Amygdala (tissue), 56 donors: ENCODE data around the gene SCUBE3.

Experiments
- DNase-seq, 56 donors: peaks; one replicate each; lab custom pipeline; 2025; lab: John Stamatoyannopoulos, UW

Gene SCUBE3

GRCh38 chr6:35213824-35214756, at the start of gene SCUBE3:
TSS of gene SCUBE3 (plus strand) at chr6:35213956. CDS start at chr6:35214419, 463 bp downstream.
- DNase-seq, result peak in 2 of 56 donors; percentile 5 to 10

DNA sequence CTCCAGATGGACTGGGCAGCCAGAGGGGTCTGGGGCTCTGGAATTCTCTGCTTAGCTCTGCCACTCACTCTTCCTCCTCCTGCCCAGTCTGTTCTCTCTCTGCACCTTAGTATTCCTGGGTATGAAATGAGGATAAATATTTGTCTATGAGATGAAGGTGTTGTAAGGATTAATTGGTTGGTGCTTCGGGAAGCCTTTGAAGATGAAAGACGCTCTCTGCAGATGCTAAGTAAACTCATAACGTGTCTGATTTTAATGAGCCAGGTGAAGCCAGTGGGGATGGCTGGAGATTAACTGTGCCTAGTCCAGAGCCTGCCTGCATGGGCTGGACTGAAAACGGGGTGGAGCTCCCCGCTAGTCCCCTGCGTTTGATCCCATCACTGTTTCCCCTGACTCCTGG, 49.5 kb upstream of the SCUBE3 start:
- DNase-seq, result no peak

- no peak for DNase-seq
These were observed 48.9 kb upstream of the SCUBE3 start for GRCh38 chr6:35164868-35165267.

- DNase-seq, result no peak
These were observed 48.1 kb upstream of the SCUBE3 start for GRCh38 chr6:35165630-35166071.

DNA sequence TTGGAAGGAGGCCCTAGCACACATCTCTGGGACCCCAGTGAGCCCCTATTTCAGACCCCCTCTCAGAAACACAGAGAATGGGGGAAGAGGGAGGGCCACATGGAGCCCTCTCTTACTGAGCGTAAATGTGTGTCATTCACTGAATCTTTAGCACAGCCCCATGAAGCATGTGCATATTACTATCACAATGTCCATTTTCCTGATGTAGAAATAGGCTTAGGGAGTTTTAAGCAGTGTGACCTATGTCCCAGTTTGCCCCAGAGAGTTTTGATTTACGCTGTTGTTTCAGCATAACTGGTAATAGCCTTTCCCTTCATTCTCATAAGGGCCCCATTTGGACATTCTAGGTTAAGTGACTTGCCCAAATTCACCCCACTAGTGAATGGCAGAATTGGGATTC, 47.6 kb upstream of the SCUBE3 start:
- no peak for DNase-seq

DNA sequence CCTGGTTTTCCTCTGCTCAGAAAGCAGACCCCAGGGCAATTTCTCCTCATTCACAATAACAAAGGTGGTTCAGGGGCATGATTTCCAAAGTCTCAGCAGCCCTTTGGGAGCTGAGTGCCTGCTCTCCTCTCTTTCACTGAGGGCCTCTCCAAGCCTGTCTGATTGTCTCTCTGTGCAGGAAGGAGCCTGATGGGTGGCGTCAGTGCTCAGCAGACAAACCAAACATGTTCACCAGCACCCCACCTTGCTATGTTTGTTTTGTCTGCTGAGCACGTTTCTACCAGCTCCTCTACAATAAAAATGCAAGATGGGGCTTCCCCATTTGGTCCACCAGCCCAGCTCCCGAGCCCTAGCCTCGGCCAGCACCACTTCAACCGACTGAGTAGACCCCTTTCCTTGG, 47.2 kb upstream of the SCUBE3 start:
- no peak for DNase-seq

DNA sequence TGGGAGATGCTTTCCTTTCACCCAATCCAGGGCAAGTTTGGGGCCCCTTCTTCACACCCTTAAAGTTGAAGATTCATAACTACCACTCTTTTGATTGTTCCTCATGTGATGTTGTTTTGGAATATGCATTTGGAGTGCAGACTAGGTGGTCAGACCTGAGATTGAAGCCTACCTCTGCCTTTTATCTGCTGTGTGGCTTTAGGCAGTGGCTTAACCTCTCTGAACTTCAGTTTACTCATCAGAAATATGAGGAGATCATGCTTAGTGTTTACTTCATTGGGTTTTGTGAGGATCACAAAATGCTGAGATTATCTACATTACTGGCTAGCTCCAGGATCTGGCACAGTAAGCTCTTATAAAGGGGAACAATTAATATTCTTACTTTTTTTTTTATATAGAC, 46.3 kb upstream of the SCUBE3 start:
- no peak for DNase-seq

DNA sequence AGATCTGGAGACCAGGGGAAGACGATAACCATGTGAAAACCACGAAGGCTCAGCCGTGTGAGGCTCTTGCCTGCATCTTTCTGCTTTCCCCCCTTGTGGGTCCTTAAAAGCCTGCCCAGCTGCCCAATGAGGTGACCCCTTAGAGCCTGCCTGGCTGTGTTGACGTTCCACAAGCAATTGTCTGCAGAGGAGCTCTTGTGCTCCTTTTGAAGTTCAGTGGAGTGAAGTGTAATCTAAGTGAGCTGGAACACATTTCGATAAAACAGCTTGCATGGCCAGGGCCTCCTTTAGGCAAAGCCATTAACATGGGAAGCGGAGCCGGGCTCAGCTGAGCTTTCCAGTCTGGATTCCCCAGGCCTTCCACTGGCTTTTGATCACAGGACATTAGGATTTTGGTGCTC, 45.3 kb upstream of the SCUBE3 start:
- peak in 4 of 56 donors; percentile 8 to 58 (median 21) for DNase-seq

DNA sequence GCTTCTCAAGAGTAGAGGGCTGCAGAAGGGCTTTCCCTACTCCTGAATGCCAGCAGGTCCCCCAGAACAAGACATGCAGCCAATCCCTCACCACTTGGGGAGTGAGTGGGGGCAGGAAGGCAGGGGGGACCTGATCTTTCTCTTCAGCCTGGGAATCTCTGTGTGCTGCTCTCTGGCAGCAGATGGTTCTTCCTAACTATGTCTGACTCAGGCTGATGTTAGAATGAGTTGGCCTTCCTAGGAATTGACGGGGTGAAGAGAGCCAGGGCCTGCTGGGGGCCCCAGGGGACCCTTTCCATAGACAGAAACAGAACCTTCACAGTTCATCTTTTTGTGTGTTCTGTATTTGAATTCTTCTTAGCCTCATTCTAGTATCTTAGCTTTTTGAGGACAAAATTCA, 43.6 kb upstream of the SCUBE3 start:
- no peak for DNase-seq

DNA sequence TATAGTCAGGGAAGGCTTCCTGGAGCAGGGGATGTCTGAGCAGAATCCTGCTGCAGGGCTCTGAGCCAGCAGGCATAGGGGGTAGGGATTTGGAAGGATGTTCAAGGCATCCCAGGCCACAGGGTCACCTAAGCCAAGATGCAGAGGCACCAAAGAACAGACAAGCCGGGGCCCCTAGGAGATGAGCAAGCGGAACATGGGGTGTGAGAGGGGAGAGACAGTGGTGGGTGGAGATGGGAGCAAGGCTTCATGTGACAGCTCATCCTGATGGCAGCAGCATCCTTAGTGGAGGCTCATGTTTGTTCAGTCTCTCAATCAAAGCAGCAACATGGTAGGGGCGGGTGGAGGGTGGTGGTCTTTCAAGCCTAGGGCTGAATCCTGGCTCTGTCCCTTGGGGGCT, 42.9 kb upstream of the SCUBE3 start:
- DNase-seq, result no peak

DNA sequence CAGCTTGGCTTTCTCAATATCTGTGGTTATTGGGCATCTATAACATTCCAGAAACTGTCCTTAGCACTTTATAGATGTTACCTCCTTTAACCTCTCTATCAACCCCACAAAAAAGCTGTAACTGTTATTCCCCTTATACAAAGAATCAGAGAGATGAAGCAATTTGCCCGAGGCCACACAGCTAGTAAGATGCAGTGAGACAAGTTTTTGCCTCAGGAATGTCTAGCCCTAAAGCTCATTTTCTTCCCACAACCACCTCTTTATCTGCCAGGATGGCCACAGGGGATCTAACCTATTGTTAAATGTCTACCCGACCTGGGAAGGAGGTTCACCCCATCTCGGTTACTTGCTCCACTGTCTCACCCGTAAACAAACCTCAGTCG, 40.7 kb upstream of the SCUBE3 start:
- DNase-seq, result no peak

GRCh38 chr6:35173427-35174087, 40.2 kb upstream of the SCUBE3 start:
- DNase-seq, result peak in 1 of 56 donors; percentile 22

GRCh38 chr6:35174088-35174434, 39.7 kb upstream of the SCUBE3 start:
- no peak for DNase-seq

DNA sequence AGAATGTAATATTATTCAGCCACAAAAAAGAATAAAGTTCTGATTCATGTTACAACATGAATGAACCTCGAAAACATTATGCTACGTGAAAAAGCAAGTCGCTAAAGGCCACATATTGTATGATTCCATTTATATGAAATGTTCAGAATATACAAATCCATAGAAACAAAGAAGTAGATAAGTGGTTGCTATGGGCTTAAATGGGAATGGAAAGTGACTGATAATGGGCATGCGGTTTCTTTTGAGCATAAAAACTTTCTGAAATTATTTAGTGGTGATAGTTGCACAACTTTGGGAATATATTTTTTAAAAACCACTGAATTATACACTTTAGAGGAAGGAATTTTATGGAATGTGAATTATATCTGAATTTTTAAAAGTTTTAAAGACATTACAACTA, 39.3 kb upstream of the SCUBE3 start:
- no peak for DNase-seq

DNA sequence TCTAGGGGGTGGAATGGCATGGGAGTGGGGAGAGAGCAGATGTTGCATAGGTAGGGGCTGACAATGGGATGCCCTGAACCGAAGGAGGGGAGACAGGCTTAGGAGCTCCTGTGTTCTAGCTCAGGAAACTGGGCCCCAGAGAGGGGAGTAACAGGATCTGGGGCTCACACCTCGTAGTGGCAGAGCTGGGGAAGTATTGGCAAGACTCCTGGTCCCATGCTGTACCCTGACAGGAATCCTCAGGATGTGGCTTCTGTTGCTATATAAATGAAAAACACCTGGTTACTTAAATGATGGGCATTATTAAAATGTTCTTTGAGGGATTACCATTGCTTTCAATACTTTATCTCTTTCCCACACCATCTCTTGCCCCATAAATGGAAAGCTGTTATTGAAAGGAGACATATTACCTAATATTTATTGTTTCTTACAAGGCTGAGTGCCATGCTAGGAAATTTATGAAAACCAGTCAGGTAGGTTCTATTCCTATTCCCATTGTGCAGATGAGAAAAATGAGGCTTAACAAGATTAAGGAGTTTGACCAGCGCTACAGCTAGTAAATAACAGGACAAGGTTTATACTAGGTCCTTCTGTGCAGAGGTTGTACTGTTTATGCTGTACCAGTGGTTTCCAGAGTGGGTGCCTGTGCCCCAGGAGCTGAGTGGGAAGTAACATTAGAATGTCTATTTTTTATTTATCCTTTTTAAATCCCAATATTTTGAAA, 37.3 kb upstream of the SCUBE3 start:
- DNase-seq, result no peak

GRCh38 chr6:35177157-35177556, 36.6 kb upstream of the SCUBE3 start:
- no peak for DNase-seq

GRCh38 chr6:35177596-35177995, 36.2 kb upstream of the SCUBE3 start:
- DNase-seq, result no peak

DNA sequence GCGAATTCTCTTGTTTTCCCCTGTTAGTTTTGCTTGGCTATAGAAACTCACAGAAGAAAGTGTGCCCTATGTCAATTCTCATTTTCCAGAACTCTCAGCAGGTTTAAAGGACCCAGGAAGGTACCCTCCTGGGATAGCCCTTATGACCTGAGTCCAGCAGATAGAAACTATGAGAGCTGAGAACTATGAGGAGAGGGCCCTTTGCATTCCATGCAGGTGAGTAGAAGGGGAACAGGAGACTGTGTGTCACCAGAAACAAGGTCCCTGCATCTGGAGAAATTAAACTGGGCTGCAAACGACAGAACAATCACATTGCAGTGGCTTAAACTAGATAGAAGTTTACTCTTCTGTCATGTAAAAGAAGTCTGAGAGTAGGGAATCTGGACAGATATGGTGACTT, 35.7 kb upstream of the SCUBE3 start:
- no peak for DNase-seq

DNA sequence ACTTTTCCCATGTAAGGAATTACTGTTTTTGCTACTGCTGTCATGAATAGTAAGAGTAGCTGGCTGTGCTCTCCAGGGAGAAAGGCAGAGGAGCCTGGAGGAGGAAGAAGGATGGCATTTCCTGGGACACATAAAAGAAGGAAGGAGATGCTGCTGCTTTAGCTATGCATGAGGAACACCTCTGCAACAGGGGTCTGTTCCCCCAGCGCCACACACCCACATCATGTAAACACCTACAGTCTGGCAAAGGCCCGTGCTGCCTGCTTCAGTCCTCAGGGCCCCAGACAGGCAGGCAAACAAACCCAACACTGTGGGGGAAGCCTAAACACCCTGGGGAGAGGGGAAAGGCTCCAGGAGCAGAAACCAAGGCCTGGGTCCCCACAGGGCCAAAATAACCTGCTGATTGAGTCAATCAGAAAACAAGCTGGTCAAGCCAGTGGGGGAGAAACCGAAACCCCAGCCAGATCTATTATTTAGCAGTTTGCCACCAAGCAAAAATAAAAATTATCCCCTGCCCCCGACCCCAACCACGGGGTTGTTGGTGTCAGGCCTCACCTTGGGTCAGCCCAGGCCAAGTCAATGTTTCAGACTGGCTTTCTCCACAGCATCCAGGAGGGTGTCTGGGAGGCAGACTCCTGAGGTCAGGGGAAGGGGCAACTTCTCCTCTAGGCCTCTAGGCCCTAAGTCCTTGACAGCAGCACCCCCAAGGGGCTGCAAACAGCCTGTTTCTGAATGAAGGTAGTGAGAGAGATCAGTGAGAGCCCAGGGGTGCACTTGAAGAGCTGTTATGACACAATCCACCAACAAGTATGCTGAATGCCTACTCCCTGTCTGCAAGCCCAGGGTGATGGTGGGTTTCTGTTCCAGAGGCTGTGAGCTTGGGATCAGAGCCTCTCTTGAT, 34.6 kb upstream of the SCUBE3 start:
- DNase-seq, result no peak

DNA sequence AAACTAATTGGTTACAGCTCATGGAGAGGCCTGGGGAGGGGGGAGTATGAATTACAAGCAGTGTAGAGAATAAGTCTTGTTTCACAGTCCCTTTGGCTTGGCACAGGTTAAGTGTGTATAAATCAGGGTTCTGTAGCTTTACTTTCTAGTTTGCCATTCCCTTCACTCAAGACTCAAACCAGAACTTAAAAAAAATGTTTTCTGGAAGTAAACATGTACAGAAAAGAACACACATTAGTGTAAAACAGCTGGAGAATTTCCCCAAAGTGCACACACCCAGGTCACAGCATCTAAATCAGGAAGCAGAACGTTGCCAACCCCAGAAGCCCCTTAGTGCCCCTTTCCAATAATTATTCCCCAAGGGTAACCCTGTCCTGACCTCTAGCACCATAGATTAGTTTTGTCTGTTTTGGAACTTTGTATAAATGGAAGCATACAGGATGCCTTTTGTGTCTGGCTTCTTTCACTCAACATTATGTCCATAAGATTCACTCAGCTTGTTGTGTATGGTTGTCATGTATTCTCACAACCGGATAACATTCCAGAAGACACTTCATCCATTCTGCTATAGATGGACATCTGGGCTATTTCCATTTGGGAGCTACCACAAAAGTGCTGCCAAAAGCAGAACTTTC, 33.7 kb upstream of the SCUBE3 start:
- no peak for DNase-seq
